ENCODE data around the gene SERPINB7. TPM values are rescaled to one million over a fixed set of nuclear protein-coding genes. Genes with fewer than 3 reads are reported as not detected.

The SERPINB7 gene
- total RNA-seq, 1 experiment from 2014 or later = not detected

GRCh38 chr18:63831080-63831788 is 56.0 kb downstream of the SERPINB7 start:
- no peak for TF ChIP-seq ZNF396 (CRISPR knock-in tag; IDR thresholded peaks at IDR 0.05; ENCODE audit: borderline replicate concordance)
- no peak for TF ChIP-seq EMX1 (CRISPR knock-in tag; IDR thresholded peaks at IDR 0.05)
- TF ChIP-seq NR1H2 (CRISPR knock-in tag; IDR thresholded peaks at IDR 0.05) = no peak
- TF ChIP-seq ZNF121 (CRISPR knock-in tag; IDR thresholded peaks at IDR 0.05) = no peak
- no peak for TF ChIP-seq ESRRA (CRISPR knock-in tag; IDR thresholded peaks at IDR 0.05; ENCODE audit: borderline replicate concordance)
- TF ChIP-seq ZNF423 (CRISPR knock-in tag; IDR thresholded peaks at IDR 0.05) = no peak
- TF ChIP-seq SP1 (CRISPR knock-in tag; conservative IDR thresholded peaks at IDR 0.05) = no peak
- TF ChIP-seq ZNF232 (CRISPR knock-in tag; IDR thresholded peaks at IDR 0.05) = no peak
- no peak for TF ChIP-seq MYBL2 (CRISPR knock-in tag; IDR thresholded peaks at IDR 0.05)
- TF ChIP-seq RORB (CRISPR knock-in tag; IDR thresholded peaks at IDR 0.05) = no peak
- no peak for TF ChIP-seq ZNF416 (CRISPR knock-in tag; IDR thresholded peaks at IDR 0.05)
- TF ChIP-seq ZNF317 (CRISPR knock-in tag; IDR thresholded peaks at IDR 0.05; ENCODE audit: borderline replicate concordance, low read depth) = no peak
- no peak for TF ChIP-seq NFATC4 (CRISPR knock-in tag; IDR thresholded peaks at IDR 0.05)
- no peak for TF ChIP-seq JAZF1 (CRISPR knock-in tag; IDR thresholded peaks at IDR 0.05)
- no peak for TF ChIP-seq CREB1 (CRISPR knock-in tag; IDR thresholded peaks at IDR 0.05)
- no peak for TF ChIP-seq ARID4B (CRISPR knock-in tag; IDR thresholded peaks at IDR 0.05; ENCODE audit: borderline replicate concordance)
- no peak for TF ChIP-seq ETV6 (CRISPR knock-in tag; IDR thresholded peaks at IDR 0.05)
- peaks cover 4% of the 10 kb centered on the region; the same call in 1 of the 2 replicates for H3K4me1 Mint-ChIP-seq
- no peaks in the 10 kb centered on the region for H3K36me3 Mint-ChIP-seq
- no peak for ATAC-seq
- no peak for DNase-seq (ENCODE audit: low spot score)
- H3K27me3 Mint-ChIP-seq (ENCODE audit: low read depth) = no peaks in the 10 kb centered on the region
- ChIA-PET CTCF (interaction anchor here (1.2 kb wide), 1 partner anchor 163 kb away, joined by 3 read pairs; no protein-coding TSS in a partner anchor), POLR2A (no interaction called here)
- H3K9me3 Mint-ChIP-seq = no peaks in the 10 kb centered on the region
- no peak overlapping the region for H3K4me3 Mint-ChIP-seq
- no peak overlapping the region for H3K27ac Mint-ChIP-seq

- no peaks in the 10 kb centered on the region for H3K9me3 Mint-ChIP-seq
- no peaks in the 10 kb centered on the region for H3K36me3 Mint-ChIP-seq
- DNase-seq (ENCODE audit: low spot score) (no peak), ATAC-seq (no peak)
- ChIA-PET CTCF (no interaction called here), POLR2A (no interaction called here)
- H3K4me1 Mint-ChIP-seq = peaks cover 4% of the 10 kb centered on the region; the same call in 1 of the 2 replicates
- no peak overlapping the region for H3K4me3 Mint-ChIP-seq
- H3K27ac Mint-ChIP-seq = no peak overlapping the region
- no peaks in the 10 kb centered on the region for H3K27me3 Mint-ChIP-seq (ENCODE audit: low read depth)
- TF ChIP-seq AFF4 (CRISPR knock-in tag; IDR thresholded peaks at IDR 0.05; ENCODE audit: borderline replicate concordance) (no peak), RORB (CRISPR knock-in tag; IDR thresholded peaks at IDR 0.05) (no peak), HMGXB4 (CRISPR knock-in tag; IDR thresholded peaks at IDR 0.05) (no peak), ZNF121 (CRISPR knock-in tag; IDR thresholded peaks at IDR 0.05) (no peak), IRF1 (CRISPR knock-in tag; IDR thresholded peaks at IDR 0.05) (no peak)
- TF ChIP-seq, protein P1, sequence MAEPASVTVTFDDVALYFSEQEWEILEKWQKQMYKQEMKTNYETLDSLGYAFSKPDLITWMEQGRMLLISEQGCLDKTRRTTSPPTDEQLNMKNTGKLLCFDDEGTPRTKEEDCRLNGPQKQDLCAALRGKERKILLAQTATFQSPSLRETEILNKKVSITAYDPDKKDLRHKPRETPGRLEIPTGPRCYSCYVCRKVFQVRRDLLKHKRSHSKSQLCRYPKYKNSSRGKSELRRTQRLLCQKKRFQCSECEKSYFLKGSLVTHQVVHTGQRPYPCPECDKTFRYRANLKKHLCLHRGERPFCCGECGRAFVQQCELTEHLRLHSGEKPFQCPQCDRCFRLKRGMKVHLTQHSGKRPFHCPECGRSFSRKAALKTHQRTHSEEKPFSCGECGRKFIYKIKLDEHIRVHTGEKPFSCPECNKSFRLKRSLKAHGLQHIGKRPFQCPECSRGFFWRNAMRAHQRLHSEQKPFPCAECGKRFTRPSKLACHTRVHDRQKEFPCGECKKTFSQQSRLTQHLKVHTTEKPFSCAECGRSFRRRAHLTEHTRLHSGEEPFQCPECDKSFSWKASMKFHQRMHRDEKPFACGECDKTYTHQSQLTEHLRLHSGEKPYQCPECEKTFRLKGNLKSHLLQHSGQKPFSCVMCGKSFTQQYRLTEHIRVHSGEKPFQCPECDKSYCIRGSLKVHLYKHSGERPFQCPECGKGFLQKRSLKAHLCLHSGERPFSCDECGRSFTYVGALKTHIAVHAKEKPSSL (CRISPR knock-in tag; conservative IDR thresholded peaks at IDR 0.05) = no peak
- TF ChIP-seq, protein P2, sequence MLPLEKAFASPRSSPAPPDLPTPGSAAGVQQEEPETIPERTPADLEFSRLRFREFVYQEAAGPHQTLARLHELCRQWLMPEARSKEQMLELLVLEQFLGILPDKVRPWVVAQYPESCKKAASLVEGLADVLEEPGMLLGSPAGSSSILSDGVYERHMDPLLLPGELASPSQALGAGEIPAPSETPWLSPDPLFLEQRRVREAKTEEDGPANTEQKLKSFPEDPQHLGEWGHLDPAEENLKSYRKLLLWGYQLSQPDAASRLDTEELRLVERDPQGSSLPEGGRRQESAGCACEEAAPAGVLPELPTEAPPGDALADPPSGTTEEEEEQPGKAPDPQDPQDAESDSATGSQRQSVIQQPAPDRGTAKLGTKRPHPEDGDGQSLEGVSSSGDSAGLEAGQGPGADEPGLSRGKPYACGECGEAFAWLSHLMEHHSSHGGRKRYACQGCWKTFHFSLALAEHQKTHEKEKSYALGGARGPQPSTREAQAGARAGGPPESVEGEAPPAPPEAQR (CRISPR knock-in tag; IDR thresholded peaks at IDR 0.05) = no peak
Measured at GRCh38 chr18:63832470-63832869, 57.3 kb downstream of the SERPINB7 start.

Measured in WTC11 (cell line).